Motor neuron (in vitro differentiated cells): ENCODE results near the gene ZNF585A. TPM values are rescaled to one million over a fixed set of nuclear protein-coding genes. Genes with fewer than 3 reads are reported as not detected.
"Not testable (repeated sequence)": the region's sequence is repeated elsewhere in the genome, so short reads cannot be mapped to it uniquely, and the experiment has no call there.

Experiments used
- ATAC-seq, 8 experiments: fragments of 200-7000 bp; cut with Tn5 transposase; replicated peaks in 6 of 8; 2 replicates each; pipeline ENCODE4 v1.8.0; 2021; ENCODE audit warnings: mild to moderate bottlenecking in 8 of 8, moderate library complexity in 8 of 8
- H3K27ac ChIP-seq, 2 donors: fragments of 250-450 bp; sonication (Bioruptor Pico); 2 replicates each; pipeline ENCODE4 v1.9.0; 2021; ENCODE audit warnings: antibody characterized with exemption in 2 of 2, mild to moderate bottlenecking in 2 of 2, moderate library complexity in 1 of 2
- H3K4me1 ChIP-seq, 2 donors: fragments of 250-450 bp; sonication (Bioruptor Pico); replicated peaks in 1 of 2; 2 replicates each; pipeline ENCODE4 v1.6.1; 2021; ENCODE audit warnings: antibody characterized with exemption in 2 of 2, mild to moderate bottlenecking in 2 of 2, moderate library complexity in 1 of 2
- H3K4me3 ChIP-seq, 5 donors: fragments of 250-450 bp; sonication (Bioruptor Pico); 2 replicates each; pipeline ENCODE4 v1.9.0; 2021; ENCODE audit warnings: antibody characterized with exemption in 5 of 5, mild to moderate bottlenecking in 5 of 5, moderate library complexity in 4 of 5
- WGBS, 10 experiments: fragments of 450-650 bp; shearing (Covaris generic); methylation state at CpG; one replicate each; pipeline ENCODE4 v1.0.0; 2022; 5-methylcytosine and 5-hydroxymethylcytosine counted together
- in situ Hi-C, 9 experiments: fragments of 400-800 bp; cut with MboI; loops; one replicate each; pipeline ENCODE4 v1.15.0; 2021; ENCODE audit warnings: low sequenced_read_pairs in 9 of 9, low pct_unique_long_range_greater_than_20kb in 2 of 9; ENCODE audit not compliant: unreplicated experiment in 9 of 9
- total RNA-seq, 8 experiments: library from RNA; unstranded; fragments of 300-600 nt; gene quantifications; 2 replicates each; pipeline versions ENCODE4 v1.2.3 to v1.2.4, GENCODE V29; 2022

ZNF585A gene
- total RNA-seq, 8 experiments from 2014 or later = 1.1 to 13.9 (median 4.3) TPM

- no peak overlapping the region for H3K27ac ChIP-seq
- H3K4me3 ChIP-seq = no peak overlapping the region
- no peaks in the 10 kb centered on the region for H3K4me1 ChIP-seq
- WGBS, 10 experiments = 32 to 100% (median 71%) methylated on average over 1 to 3 of the region's 3 CpGs; no CpG with 5 or more reads in 1 of the 10 experiments
- no peak for ATAC-seq
- in situ Hi-C loops = no loop called here
Measured at GRCh38 chr19:37148214-37148613, 24.3 kb downstream of the ZNF585A start.

- 0 to 20% (median 0%) methylated on average over 1 of the region's 1 CpG; no CpG with 5 or more reads in 2 of the 10 experiments for WGBS, 10 experiments
- Histone ChIP-seq H3K27ac (no peak overlapping the region), H3K4me1 (no peaks in the 10 kb centered on the region), H3K4me3 (no peak overlapping the region)
- ATAC-seq = no peak
- in situ Hi-C loops = no loop called here
Measured at GRCh38 chr19:37136111-37136510, 36.4 kb downstream of the ZNF585A start.

GRCh38 chr19:37128821-37129177 is 43.7 kb downstream of the ZNF585A start:
- WGBS, 10 experiments = 70 to 100% (median 88%) methylated on average over 1 to 3 of the region's 3 CpGs; no CpG with 5 or more reads in 2 of the 10 experiments
- in situ Hi-C loops = no loop called here
- Histone ChIP-seq H3K27ac (no peak overlapping the region), H3K4me1 (no peaks in the 10 kb centered on the region), H3K4me3 (no peak overlapping the region)
- ATAC-seq = no peak

GRCh38 chr19:37127999-37128820 is 44.3 kb downstream of the ZNF585A start:
- WGBS, 10 experiments = 70 to 98% (median 88%) methylated on average over 1 to 12 of the region's 12 CpGs
- H3K4me1 ChIP-seq = no peaks in the 10 kb centered on the region
- in situ Hi-C loops = no loop called here
- H3K4me3 ChIP-seq = no peak overlapping the region
- H3K27ac ChIP-seq = no peak overlapping the region
- ATAC-seq = no peak

- in situ Hi-C loops, H3K4me1 ChIP-seq, ATAC-seq, H3K27ac ChIP-seq, H3K4me3 ChIP-seq: not testable (repeated sequence)
- WGBS, 10 experiments = 67% methylated on average over 1 of the region's 3 CpGs; no CpG with 5 or more reads in 9 of the 10 experiments
Measured at GRCh38 chr19:37122093-37122492, 50.4 kb downstream of the ZNF585A start.

- WGBS, 10 experiments = 87 to 100% (median 90%) methylated on average over 1 to 4 of the region's 9 CpGs; no CpG with 5 or more reads in 5 of the 10 experiments
- no peaks in the 10 kb centered on the region for H3K4me1 ChIP-seq
- in situ Hi-C loops = no loop called here
- no peak overlapping the region for H3K27ac ChIP-seq
- no peak overlapping the region for H3K4me3 ChIP-seq
- no peak for ATAC-seq
Measured at GRCh38 chr19:37114001-37114400, 58.5 kb downstream of the ZNF585A start.

GRCh38 chr19:37111753-37112152 is 60.7 kb downstream of the ZNF585A start:
- H3K4me3 ChIP-seq, in situ Hi-C loops, H3K4me1 ChIP-seq, ATAC-seq, H3K27ac ChIP-seq: not testable (repeated sequence)
- WGBS, 10 experiments = 20 to 90% (median 75%) methylated on average over 1 to 7 of the region's 7 CpGs; no CpG with 5 or more reads in 2 of the 10 experiments

GRCh38 chr19:37104135-37104534 is 68.4 kb downstream of the ZNF585A start:
- in situ Hi-C loops, H3K4me3 ChIP-seq, ATAC-seq, H3K27ac ChIP-seq, H3K4me1 ChIP-seq: not testable (repeated sequence)
- WGBS, 10 experiments = 87% methylated on average over 3 of the region's 5 CpGs; no CpG with 5 or more reads in 9 of the 10 experiments

GRCh38 chr19:37098570-37098969 is 73.9 kb downstream of the ZNF585A start:
- in situ Hi-C loops = no loop called here
- Histone ChIP-seq H3K27ac (no peak overlapping the region), H3K4me1 (no peaks in the 10 kb centered on the region), H3K4me3 (no peak overlapping the region)
- ATAC-seq = no peak
- WGBS, 10 experiments = 36 to 100% (median 94%) methylated on average over 1 of the region's 1 CpG; no CpG with 5 or more reads in 2 of the 10 experiments

GRCh38 chr19:37095859-37096258 is 76.6 kb downstream of the ZNF585A start:
- WGBS, 10 experiments = 33 to 100% (median 100%) methylated on average over 1 of the region's 1 CpG; no CpG with 5 or more reads in 3 of the 10 experiments
- no peak for ATAC-seq
- in situ Hi-C loops = no loop called here

More at GRCh38 chr19:37095859-37096258, 76.6 kb downstream of the ZNF585A start:
- Histone ChIP-seq H3K4me1 (no peaks in the 10 kb centered on the region), H3K27ac (no peak overlapping the region), H3K4me3 (no peak overlapping the region)

Other genes starting within 250 kb of the ZNF585A start
- gene ZNF420, start 94.3 kb downstream of the ZNF585A start, total RNA-seq = 10 to 100 TPM in 5 of 8 experiments, 1 to 10 TPM in 3; 4.0 to 21.0 (median 17.5) TPM
- gene ZNF585B, start 37.8 kb upstream of the ZNF585A start, total RNA-seq = 10 to 100 TPM in 3 of 8 experiments, 1 to 10 TPM in 5; 1.2 to 19.6 (median 5.7) TPM
- 1 to 10 TPM; 5.0 to 7.1 (median 5.2) TPM for gene ZNF383, start 45.5 kb upstream of the ZNF585A start, total RNA-seq
- gene ZNF527, start 198.4 kb upstream of the ZNF585A start, total RNA-seq = 1 to 10 TPM; 4.1 to 7.5 (median 6.3) TPM